Endothelial cell of umbilical vein (primary cell): ENCODE results near the gene PLLP. TPM values are rescaled to one million over a fixed set of nuclear protein-coding genes. Genes with fewer than 3 reads are reported as not detected.

Experiments used
- BruUV-seq: library from RNA; stranded (reverse); fragments of 400-500 nt; replicated peaks from 2 replicates; lab custom pipeline; 2021; lab: Mats Ljungman, UMichigan
- CTCF ChIA-PET: fragments of 300-600, 350-600 bp; sonication (Branson Sonifier 250); formaldehyde crosslinking; loops from one replicate; lab custom pipeline; 2021; ENCODE audit warnings: antibody characterized with exemption, inconsistent platforms; lab: Charles Lee
- POLR2A ChIA-PET: fragments of 300-600, 350-600 bp; sonication (Branson Sonifier 250); formaldehyde crosslinking; loops from one replicate; lab custom pipeline; 2021; ENCODE audit warnings: antibody characterized with exemption, inconsistent platforms; lab: Charles Lee
- DNase-seq: peaks from one replicate; pipeline ENCODE4 v3.0.0-alpha.2; 2011; ENCODE audit warnings: low read depth, low spot score
- FAIRE-seq: peaks from 2 replicates; lab custom pipeline; 2011; peaks lifted over from hg19 to GRCh38; lab: Jason Lieb, UNC
- H2AFZ ChIP-seq: 2 replicates; pipeline ENCODE4 v1.6.0; 2012; ENCODE audit warnings: low read depth, low read length, control low read depth, inconsistent platforms
- H3K27ac ChIP-seq: 2 replicates; pipeline ENCODE4 v1.5.1; 2011; ENCODE audit warnings: low read depth, mild to moderate bottlenecking, control low read depth, low read length, moderate library complexity; ENCODE audit not compliant: insufficient read depth
- H3K27me3 ChIP-seq, 2 experiments: 2 replicates each; pipeline versions ENCODE4 v1.6.0 to v1.6.1; 2011; ENCODE audit warnings: low read length in 2 of 2, mixed read lengths in 1 of 2; ENCODE audit not compliant: control insufficient read depth in 2 of 2, insufficient read depth in 2 of 2
- H3K36me3 ChIP-seq, 2 experiments: 2 replicates in 1 of 2; 3 replicates in 1 of 2; pipeline ENCODE4 v1.5.1; 2011; ENCODE audit warnings: low read length in 2 of 2, mild to moderate bottlenecking in 1 of 2, moderate library complexity in 1 of 2; ENCODE audit not compliant: control insufficient read depth in 2 of 2, insufficient read depth in 2 of 2; ENCODE audit errors: extremely low read depth in 1 of 2
- H3K4me1 ChIP-seq: 3 replicates; pipeline ENCODE4 v1.5.1; 2011; ENCODE audit warnings: mild to moderate bottlenecking, low read length; ENCODE audit not compliant: control insufficient read depth, insufficient read depth; ENCODE audit errors: extremely low read depth
- H3K4me2 ChIP-seq: 2 replicates; pipeline ENCODE4 v1.6.1; 2011; ENCODE audit warnings: low read length, control low read depth, mixed read lengths; ENCODE audit not compliant: insufficient read depth
- H3K4me3 ChIP-seq, 3 experiments: fragments of 200-600 bp in 1 of 3; sonication (generic), shearing (Covaris generic) in 1 of 3; replicated peaks in 1 of 3; 2 replicates each; pipeline ENCODE4 v1.5.1; 2011 to 2016; ENCODE audit warnings: control low read depth in 3 of 3, low read length in 3 of 3, mild to moderate bottlenecking in 2 of 3, inconsistent platforms in 1 of 3, low read depth in 1 of 3, moderate library complexity in 1 of 3; ENCODE audit not compliant: insufficient read depth in 1 of 3
- H3K79me2 ChIP-seq: 2 replicates; pipeline ENCODE4 v1.6.0; 2012; ENCODE audit warnings: low read length, inconsistent platforms; ENCODE audit not compliant: control insufficient read depth, insufficient read depth
- H3K9ac ChIP-seq: replicated peaks from 2 replicates; pipeline ENCODE3; 2011; ENCODE audit warnings: low read length, control low read depth; ENCODE audit not compliant: insufficient read depth; ENCODE audit errors: extremely low read depth
- H3K9me1 ChIP-seq: replicated peaks from 3 replicates; pipeline ENCODE4 v1.6.0; 2011; ENCODE audit warnings: mild to moderate bottlenecking, low read length; ENCODE audit not compliant: control insufficient read depth, insufficient read depth; ENCODE audit errors: extremely low read depth
- H3K9me3 ChIP-seq: replicated peaks from 2 replicates; pipeline ENCODE4 v1.5.1; 2012; ENCODE audit warnings: low read length, inconsistent platforms; ENCODE audit not compliant: control insufficient read depth, insufficient read depth
- H4K20me1 ChIP-seq: replicated peaks from 2 replicates; pipeline ENCODE3; 2011; ENCODE audit warnings: mild to moderate bottlenecking, low read length; ENCODE audit not compliant: control insufficient read depth, insufficient read depth; ENCODE audit errors: extremely low read depth
- EZH2 ChIP-seq: IDR thresholded peaks from 2 replicates; pipeline ENCODE4 v1.6.1; 2012; ENCODE audit warnings: borderline replicate concordance, low read depth, mild to moderate bottlenecking, moderate library complexity, low read length, inconsistent platforms; ENCODE audit not compliant: severe bottlenecking
- FOS ChIP-seq: IDR thresholded peaks from 2 replicates; pipeline ENCODE4 v1.6.1; 2011; ENCODE audit warnings: mild to moderate bottlenecking, low read length, moderate library complexity, borderline replicate concordance; ENCODE audit not compliant: insufficient read depth
- GATA2 ChIP-seq: IDR thresholded peaks from 2 replicates; pipeline ENCODE4 v1.7.0; 2011; ENCODE audit warnings: low read depth, mild to moderate bottlenecking, moderate library complexity, mixed read lengths, low read length; ENCODE audit not compliant: insufficient read length, insufficient read depth
- POLR2AphosphoS5 ChIP-seq: IDR thresholded peaks from 2 replicates; pipeline ENCODE4 v1.6.1; 2012; ENCODE audit warnings: low read depth, mild to moderate bottlenecking, control low read depth, low read length, moderate library complexity; ENCODE audit not compliant: insufficient read depth
- dilution Hi-C: fragments of 300-500 bp; cut with MboI; formaldehyde crosslinking; loops from one replicate; pipeline ENCODE4 v1.15.0; 2019; ENCODE audit warnings: low sequenced_read_pairs; ENCODE audit not compliant: extremely low pct_ligation_motif_present
- intact Hi-C: fragments of 100-400 bp; cut with micrococcal nuclease; formaldehyde crosslinking; loops from one replicate; pipeline ENCODE4 v1.10.0; 2022
- polyA plus RNA-seq, 4 experiments: library from polyadenylated mRNA; depleted of rRNA in 3 of 4; stranded (reverse) in 3 of 4; unstranded in 1 of 4; fragments of >200 nt; gene quantifications; 2 replicates each; pipeline versions ENCODE4 v1.2.1 to v1.2.3, GENCODE V29; 2011 to 2012; ENCODE audit warnings: missing spikeins in 1 of 4
- total RNA-seq: library from RNA; stranded (reverse); gene quantifications from 2 replicates; pipeline ENCODE4 v1.2.3, GENCODE V29; 2021
- TF ChIP-seq, protein P1 (sequence below), 2 donors: IDR thresholded peaks; 1 replicate in 1 of 2; 2 replicates in 1 of 2; pipeline ENCODE4 v1.5.1; 2011; ENCODE audit warnings: low read length in 2 of 2, mild to moderate bottlenecking in 2 of 2, moderate library complexity in 2 of 2, control low read depth in 1 of 2, inconsistent platforms in 1 of 2, low read depth in 1 of 2; ENCODE audit not compliant: insufficient read depth in 1 of 2; ENCODE audit errors: extremely low read depth in 1 of 2

The PLLP gene
- total and polyA plus RNA-seq, 2 donors (not counting 3 experiments of a cell fraction or from before 2014, with no cell fraction given), result 4.4 to 14.4 TPM

DNA sequence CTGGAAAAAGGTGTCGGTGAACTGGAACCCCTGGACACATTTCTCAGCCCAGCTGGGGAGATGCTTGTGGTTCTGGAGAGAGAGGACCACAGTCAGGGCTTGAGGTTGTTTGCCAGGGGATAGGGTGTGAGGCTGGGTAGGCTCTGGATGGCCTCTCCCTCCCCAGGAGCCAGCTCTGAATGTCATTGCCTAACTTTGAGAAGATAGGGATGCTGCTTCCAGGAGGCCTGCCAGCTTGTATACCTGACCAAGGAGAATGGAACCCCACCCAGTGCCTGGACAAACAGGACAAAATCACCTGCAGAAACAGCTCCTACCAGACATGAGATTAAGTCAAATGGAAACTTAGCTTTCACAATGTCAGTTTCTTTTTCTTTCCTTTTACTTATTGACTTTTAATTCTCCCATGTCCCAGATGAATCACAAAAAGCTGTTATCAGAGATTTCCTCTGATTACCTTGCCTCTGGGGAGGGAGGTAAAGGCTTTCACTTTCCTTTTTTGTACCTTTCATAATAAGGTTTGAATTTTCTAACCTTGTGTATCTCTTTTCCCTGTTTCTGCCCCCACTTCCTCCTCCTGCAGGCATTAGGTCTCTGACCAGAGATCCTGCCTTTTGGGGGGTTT, 29.8 kb upstream of the PLLP start:
- no peak overlapping the region for H3K9ac ChIP-seq

More for the DNA sequence above, 29.8 kb upstream of the PLLP start:
- POLR2A ChIA-PET, result no interaction called here
- H4K20me1 ChIP-seq, result no peaks in the 10 kb centered on the region
- H3K9me3 ChIP-seq, result no peaks in the 10 kb centered on the region
- peaks cover 33% of the 10 kb centered on the region for H3K4me1 ChIP-seq
- H2AFZ ChIP-seq, result no peak overlapping the region
- H3K27me3 ChIP-seq, result no peaks in the 10 kb centered on the region
- TF ChIP-seq POLR2AphosphoS5 (no peak), FOS (peak; percentile 14), GATA2 (peak; percentile 34), EZH2 (no peak)
- TF ChIP-seq, protein P1, sequence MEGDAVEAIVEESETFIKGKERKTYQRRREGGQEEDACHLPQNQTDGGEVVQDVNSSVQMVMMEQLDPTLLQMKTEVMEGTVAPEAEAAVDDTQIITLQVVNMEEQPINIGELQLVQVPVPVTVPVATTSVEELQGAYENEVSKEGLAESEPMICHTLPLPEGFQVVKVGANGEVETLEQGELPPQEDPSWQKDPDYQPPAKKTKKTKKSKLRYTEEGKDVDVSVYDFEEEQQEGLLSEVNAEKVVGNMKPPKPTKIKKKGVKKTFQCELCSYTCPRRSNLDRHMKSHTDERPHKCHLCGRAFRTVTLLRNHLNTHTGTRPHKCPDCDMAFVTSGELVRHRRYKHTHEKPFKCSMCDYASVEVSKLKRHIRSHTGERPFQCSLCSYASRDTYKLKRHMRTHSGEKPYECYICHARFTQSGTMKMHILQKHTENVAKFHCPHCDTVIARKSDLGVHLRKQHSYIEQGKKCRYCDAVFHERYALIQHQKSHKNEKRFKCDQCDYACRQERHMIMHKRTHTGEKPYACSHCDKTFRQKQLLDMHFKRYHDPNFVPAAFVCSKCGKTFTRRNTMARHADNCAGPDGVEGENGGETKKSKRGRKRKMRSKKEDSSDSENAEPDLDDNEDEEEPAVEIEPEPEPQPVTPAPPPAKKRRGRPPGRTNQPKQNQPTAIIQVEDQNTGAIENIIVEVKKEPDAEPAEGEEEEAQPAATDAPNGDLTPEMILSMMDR (IDR thresholded peaks at IDR 0.05; ENCODE audit: extremely low read depth in 1 of 2, insufficient read depth in 1 of 2, low read depth in 1 of 2, low read length in 2 of 2), result no peak
- no peak overlapping the region for H3K4me2 ChIP-seq
- H3K9me1 ChIP-seq, result no peaks in the 10 kb centered on the region
- no peaks in the 10 kb centered on the region for H3K79me2 ChIP-seq
- no peak overlapping the region for H3K27ac ChIP-seq
- no TSS peak for BruUV-seq
- peak; percentile 30 for DNase-seq
- no peaks in the 10 kb centered on the region for H3K36me3 ChIP-seq
- CTCF ChIA-PET, result interaction anchor here (0.7 to 1.4 kb wide), 6 partner anchors 9 to 103 kb away, joined by 3 to 8 read pairs (median 4); no protein-coding TSS in a partner anchor
- FAIRE-seq, result peak; percentile 35
- H3K4me3 ChIP-seq, result no peak overlapping the region
- intact Hi-C loops (no loop called here), dilution Hi-C loops (loop anchor here (25.0 kb wide), 1 partner anchor 98 kb away; the partner anchor contains the start of gene CCL17)
